ENCODE data around the gene CIDEB. TPM values are rescaled to one million over a fixed set of nuclear protein-coding genes. Genes with fewer than 3 reads are reported as not detected.

The CIDEB gene
- total and polyA plus RNA-seq, 2 of the 4 experiments (the other 2 are of a cell fraction): under 0.01 to 0.19 TPM

DNA sequence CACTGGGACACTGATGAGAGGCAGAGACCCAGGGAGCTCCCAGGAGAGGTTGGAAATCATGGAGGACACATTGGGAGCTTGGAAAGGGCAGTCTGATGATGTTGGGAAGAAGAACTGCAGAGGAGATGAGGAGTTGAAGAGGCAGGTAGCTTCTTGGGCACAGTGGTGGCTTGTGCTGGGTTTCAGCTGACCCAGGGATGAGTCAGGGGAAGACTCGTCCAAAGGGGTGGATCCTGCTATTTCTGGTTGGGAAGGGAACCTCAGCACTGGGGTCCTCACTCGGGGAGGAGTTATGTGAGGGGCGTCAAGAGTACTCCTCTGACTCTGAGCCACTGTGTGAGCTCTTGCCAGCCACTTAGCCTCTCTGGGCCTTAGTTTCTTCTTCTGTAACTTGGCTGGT is 15.6 kb upstream of the CIDEB start:
- H3K4me2 ChIP-seq (ENCODE audit: low read depth, low read length): no peak overlapping the region
- H3K36me3 ChIP-seq (ENCODE audit: control insufficient read depth, insufficient read depth, low read length): no peaks in the 10 kb centered on the region
- H3K9me3 ChIP-seq (ENCODE audit: control insufficient read depth, insufficient read depth, low read length): no peaks in the 10 kb centered on the region
- dilution Hi-C loops (cut with HindIII; ENCODE audit: low sequenced_read_pairs, unreplicated experiment): no loop called here
- H2BK20ac ChIP-seq (ENCODE audit: low read depth, low read length): no peak overlapping the region
- H2AFZ ChIP-seq (replicated peaks; ENCODE audit: low read length, poor library complexity): no peak overlapping the region
- no peak overlapping the region for H4K8ac ChIP-seq (ENCODE audit: low read depth in 2 of 2, low read length in 2 of 2)
- no peak overlapping the region for H3K56ac ChIP-seq (ENCODE audit: extremely low read depth, insufficient read depth, low read length)
- no peak overlapping the region for H2AK5ac ChIP-seq (ENCODE audit: low read depth, low read length)
- no peak overlapping the region for H3K23ac ChIP-seq (ENCODE audit: low read depth, low read length)
- peaks cover 54% of the 10 kb centered on the region for H3K27me3 ChIP-seq (ENCODE audit: control insufficient read depth, insufficient read depth, low read length)
- H3K27ac ChIP-seq (ENCODE audit: insufficient read depth, low read length): no peak overlapping the region
- H3K4me1 ChIP-seq (ENCODE audit: control insufficient read depth, insufficient read depth, low read length): no peaks in the 10 kb centered on the region
- H3K4me3 ChIP-seq (ENCODE audit: insufficient read depth, low read depth, low read length): no peak overlapping the region
- 40% methylated on average over 3 of the region's 3 CpGs; no CpG with 5 or more reads in 1 of the 2 experiments for WGBS, 2 experiments (ENCODE audit: extremely low coverage in 2 of 2, insufficient read length in 1 of 2)
- no peak overlapping the region for H2BK15ac ChIP-seq (ENCODE audit: low read depth, low read length)
- H4K5ac ChIP-seq (ENCODE audit: low read depth, low read length): no peak overlapping the region
- H3K9ac ChIP-seq (ENCODE audit: low read depth, low read length): no peak overlapping the region
- H3K18ac ChIP-seq (ENCODE audit: low read depth, low read length): no peak overlapping the region
- H4K91ac ChIP-seq (ENCODE audit: insufficient read depth, low read depth, low read length): no peak overlapping the region
- CTCF ChIA-PET: no interaction called here
- no peak overlapping the region for H3K14ac ChIP-seq (replicated peaks; ENCODE audit: low read depth, low read length)
- TF ChIP-seq, protein P1, sequence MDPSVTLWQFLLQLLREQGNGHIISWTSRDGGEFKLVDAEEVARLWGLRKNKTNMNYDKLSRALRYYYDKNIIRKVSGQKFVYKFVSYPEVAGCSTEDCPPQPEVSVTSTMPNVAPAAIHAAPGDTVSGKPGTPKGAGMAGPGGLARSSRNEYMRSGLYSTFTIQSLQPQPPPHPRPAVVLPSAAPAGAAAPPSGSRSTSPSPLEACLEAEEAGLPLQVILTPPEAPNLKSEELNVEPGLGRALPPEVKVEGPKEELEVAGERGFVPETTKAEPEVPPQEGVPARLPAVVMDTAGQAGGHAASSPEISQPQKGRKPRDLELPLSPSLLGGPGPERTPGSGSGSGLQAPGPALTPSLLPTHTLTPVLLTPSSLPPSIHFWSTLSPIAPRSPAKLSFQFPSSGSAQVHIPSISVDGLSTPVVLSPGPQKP (IDR thresholded peaks at IDR 0.05; ENCODE audit: borderline replicate concordance, low read depth, low read length): no peak
- TF ChIP-seq SMC3 (IDR thresholded peaks at IDR 0.05; ENCODE audit: low read depth, low read length) (no peak), MAZ (IDR thresholded peaks at IDR 0.05; ENCODE audit: borderline replicate concordance, low read depth, low read length) (no peak)
- H4K20me1 ChIP-seq (ENCODE audit: insufficient read depth, low read length): no peaks in the 10 kb centered on the region
- no peaks in the 10 kb centered on the region for H3K79me1 ChIP-seq (ENCODE audit: low read depth in 1 of 2, low read length in 2 of 2)
- DNase-seq (no peak), ATAC-seq (ENCODE audit: low read depth) (no peak)
- H2BK5ac ChIP-seq (ENCODE audit: low read depth, low read length, poor library complexity, severe bottlenecking): no peak overlapping the region
- no peaks in the 10 kb centered on the region; the same call in 1 of the 2 replicates for H3K9me1 ChIP-seq (ENCODE audit: insufficient read depth, low read length)
- H2BK120ac ChIP-seq (ENCODE audit: low read depth, low read length): no peak overlapping the region
- POLR2A ChIA-PET (ENCODE audit: unreplicated experiment): no interaction called here
- H3K4ac ChIP-seq (ENCODE audit: low read depth, low read length): no peak overlapping the region
- in situ Hi-C loops (cut with MboI; ENCODE audit: low sequenced_read_pairs): no loop called here
- intact Hi-C loops (cut with micrococcal nuclease): no loop called here
- BruUV-seq (replicated peaks): no TSS peak
- no peak overlapping the region for H2AK9ac ChIP-seq (replicated peaks; ENCODE audit: low read depth, low read length, poor library complexity)
